SKM-1 (cell line): Measurements from ENCODE around the gene PERM1.
"Not testable (repeated sequence)": the region's sequence is repeated elsewhere in the genome, so short reads cannot be mapped to it uniquely, and the experiment has no call there.

ENCODE experiments used
- DNase-seq: peaks from one replicate; lab custom pipeline; 2025; ENCODE audit not compliant: unreplicated experiment; lab: John Stamatoyannopoulos, UW

PERM1 gene, protein sequence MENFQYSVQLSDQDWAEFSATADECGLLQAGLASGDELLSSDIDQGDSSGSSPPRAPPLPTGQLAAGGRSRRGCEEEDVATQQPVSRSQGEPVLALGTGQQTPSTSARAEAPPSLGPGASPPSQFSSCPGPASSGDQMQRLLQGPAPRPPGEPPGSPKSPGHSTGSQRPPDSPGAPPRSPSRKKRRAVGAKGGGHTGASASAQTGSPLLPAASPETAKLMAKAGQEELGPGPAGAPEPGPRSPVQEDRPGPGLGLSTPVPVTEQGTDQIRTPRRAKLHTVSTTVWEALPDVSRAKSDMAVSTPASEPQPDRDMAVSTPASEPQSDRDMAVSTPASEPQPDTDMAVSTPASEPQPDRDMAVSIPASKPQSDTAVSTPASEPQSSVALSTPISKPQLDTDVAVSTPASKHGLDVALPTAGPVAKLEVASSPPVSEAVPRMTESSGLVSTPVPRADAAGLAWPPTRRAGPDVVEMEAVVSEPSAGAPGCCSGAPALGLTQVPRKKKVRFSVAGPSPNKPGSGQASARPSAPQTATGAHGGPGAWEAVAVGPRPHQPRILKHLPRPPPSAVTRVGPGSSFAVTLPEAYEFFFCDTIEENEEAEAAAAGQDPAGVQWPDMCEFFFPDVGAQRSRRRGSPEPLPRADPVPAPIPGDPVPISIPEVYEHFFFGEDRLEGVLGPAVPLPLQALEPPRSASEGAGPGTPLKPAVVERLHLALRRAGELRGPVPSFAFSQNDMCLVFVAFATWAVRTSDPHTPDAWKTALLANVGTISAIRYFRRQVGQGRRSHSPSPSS

DNA sequence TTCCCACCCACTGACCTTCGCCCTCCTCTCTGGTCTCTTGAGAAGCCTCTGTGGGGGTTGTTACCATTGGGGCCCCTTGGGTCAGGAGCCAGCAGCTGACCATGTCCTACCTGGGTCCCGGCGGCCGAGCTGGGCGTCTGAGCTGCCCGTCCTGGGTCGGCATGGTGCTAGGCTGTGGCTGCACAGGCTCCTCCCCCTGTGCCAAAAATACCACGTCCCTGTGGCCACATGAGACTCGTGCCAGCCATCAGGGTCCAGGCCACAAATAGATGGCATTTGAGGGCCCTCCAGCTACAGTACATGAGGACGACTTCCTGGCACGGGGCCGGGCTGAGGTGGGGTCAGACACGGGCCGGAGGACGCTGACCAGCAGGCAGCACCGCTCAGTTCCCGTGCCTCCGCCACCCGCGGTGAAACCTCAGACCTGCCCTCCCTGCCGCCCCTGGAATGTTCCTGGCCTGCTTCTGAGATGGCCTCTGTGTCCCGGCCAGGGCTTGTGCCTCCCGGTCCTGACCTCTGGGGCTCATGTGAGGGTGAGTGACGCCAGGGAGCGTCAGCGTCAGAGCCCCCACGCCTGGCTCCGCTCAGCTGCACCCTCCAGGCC is at the start of gene PERM1:
PERM1 (minus strand) TSS at position 139 of the 604 bp plus-strand sequence. CDS start 1,064 bp downstream, outside the sequence.
- no peak for DNase-seq

DNA sequence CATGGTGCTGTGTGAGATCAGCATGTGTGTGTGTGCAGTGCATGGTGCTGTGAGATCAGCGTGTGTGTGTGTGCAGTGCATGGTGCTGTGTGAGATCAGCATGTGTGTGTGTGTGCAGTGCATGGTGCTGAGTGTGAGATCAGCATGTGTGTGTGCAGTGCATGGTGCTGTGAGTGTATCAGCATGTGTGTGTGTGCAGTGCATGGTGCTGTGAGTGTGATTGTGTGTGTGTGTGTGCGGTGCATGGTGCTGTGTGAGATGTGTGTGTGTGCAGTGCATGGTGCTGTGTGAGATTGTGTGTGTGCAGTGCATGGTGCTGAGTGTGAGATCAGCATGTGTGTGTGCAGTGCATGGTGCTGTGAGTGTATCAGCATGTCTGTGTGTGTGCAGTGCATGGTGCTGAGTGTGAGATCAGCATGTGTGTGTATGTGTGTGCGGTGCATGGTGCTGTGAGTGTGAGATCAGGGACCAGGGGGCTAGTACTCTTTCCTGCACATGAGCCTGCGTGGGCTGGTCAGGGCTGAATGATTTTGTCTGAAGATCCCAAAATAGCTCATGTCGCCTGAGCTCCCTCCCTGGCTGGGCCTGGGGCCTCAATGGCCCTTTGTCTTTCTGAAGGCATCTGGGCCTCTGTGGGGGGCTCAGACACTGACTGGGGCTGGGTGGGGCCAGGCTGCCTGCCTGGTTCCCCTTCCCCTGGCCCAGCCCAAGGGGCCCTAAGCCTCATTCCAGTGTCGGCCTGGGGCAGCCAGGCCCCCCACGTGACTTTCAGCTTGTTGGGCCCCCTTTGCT is 49.2 kb upstream of the PERM1 start:
- not testable (repeated sequence) for DNase-seq

DNA sequence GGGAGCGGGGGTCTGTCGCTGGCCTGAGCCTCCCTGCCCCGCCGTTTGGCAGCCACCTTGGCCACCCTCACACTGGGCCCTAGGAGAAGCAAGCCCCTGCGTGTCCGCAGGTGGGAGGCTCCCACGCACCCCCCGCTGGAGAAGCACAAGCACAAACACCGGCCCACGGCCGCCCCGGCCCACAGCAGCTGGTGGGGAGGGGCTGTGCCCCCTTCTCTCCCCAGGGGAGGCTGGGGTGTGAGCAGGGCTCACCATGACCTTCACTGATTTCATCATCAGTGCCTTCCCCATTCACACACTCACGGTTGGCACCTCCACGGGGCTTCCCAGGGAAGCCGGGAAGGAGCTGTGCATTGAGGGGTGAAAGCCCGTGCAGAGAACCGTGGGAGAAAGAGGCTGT is 45.9 kb upstream of the PERM1 start:
- no peak for DNase-seq

DNA sequence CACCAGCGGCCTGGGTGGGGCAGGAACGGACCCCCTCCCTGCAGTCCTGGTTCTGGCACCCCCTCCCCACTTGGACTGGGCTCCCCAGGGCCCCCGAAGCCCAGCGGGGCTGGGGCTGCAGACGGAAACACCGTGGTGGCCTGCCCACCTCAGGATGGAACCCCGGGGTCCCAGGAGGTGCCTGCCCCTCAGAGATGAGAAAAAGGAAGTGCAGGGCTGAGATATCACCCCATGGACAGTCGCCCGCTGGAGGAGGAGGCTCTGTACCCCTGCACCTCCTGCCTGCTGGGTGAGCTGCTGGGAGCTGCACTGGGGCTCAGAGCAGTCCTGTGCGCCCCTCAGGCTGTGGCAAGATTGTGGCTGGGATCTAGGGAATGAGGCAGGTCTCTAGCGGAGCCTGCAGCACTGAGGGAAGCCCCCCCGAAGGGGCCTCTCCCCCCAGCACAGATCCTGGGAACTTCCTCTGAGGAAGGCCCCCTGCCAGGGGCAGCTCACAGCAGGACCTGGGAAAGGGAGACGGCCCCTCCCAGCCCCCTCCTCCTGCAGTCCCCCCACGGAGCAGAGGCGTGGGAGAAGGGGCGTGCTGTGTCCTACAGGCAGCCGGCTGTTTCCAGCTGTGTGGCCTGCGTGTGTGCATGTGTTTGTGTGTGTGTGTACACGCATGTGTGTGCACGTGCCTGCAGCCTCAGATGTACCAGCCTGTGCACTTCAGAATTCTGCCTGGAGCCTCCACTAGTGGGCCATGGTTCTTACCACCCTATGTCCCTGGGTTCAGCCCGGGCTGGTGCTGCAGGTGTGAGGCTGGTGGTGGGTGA is 44.9 kb upstream of the PERM1 start:
- DNase-seq, result no peak

DNA sequence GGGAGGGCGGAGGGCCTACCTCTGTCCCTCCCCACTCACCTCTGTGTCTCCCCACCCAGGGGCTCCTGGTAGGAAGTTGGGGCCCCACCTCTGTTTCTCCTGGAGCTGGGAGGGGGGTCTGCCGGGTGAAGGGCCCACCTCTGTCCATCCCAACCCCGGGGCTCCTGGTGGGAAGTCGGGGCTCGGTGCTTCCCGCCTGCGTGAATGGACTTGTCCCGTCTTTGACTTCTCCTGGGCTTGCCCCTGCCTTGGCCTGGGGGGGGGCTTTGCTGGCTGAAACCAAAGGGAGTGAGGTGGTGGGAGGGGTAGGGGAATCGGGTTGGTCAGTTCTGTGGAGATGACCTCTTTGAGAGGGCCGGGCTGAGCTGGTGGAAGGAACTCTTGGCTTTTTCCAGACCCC is 43.8 kb upstream of the PERM1 start:
- DNase-seq, result no peak

DNA sequence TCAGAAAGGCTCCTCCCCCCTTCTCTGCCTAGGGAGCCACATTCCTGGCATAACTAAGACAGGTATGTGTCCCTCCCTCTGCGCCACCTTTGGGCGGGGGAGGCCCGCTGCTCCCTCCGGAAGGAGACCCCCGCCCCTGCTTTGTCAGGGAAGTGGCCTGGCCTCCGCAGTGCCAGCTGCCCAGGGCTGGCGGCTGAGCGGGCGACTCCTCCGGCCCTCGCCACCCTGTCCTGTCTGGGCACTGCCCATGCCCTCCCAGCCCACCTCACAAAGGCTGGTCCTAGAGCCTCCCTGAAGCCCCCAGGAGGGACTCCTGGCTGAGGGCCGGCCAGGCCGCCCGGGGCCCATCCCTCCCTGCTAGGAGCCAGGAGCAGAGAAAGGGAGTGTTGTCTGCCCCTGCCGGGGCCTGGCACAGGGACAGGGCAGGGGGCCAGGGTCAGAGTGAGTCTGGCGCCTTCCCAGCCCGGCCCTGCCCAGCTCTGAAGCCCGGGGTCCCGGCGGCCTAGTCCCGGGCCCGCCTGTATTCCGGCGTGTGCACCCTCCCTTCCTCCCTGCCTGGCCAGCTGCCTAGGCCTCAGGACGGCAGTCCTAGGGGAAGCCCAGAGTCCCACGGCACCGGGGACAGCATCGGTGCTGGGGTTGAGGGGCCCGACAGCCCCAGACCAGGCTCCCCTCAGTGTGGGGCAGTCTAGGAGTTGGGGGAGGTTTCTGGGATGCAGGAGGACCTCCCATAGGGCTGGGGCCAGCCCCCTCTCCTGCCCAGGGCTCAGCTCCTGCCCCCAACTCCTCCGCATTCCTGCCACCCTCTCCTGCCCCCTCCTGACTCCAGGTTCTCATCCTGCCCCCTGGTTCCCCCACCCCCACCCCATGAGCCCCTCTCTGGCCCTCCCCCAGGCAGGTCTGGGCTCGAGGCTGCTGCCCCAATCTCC is 43.1 kb upstream of the PERM1 start:
- DNase-seq, result no peak

DNA sequence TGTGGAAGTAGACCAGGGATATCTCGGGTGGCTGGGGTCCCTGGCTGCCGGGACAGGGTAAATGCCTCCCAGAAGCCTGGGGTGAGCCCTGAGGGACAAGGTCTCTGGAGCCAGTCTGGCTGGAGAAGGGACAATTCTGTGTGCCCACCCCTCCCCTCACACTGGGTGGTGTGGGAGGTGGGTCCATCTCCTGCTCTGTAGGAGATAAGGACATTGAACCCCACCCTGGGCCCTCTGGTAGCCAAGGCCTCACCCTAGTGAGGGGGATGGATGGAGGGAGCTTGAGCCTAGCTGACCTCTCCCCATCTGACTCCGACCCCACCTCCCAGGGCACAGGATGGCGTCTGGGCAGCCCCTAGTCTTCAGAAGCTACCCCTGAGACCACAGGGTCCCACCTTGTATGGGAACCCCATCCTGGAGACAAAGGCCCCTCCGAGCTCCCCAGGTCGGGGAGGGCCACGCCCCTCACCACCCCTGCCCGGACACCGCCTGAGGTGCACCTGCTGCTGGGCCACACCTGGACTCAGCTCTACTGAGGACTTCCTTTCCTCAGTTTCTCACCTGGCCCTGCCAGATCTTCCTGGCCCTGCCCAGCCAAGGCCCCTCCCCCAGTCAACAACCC is 42.4 kb upstream of the PERM1 start:
- DNase-seq, result no peak

DNA sequence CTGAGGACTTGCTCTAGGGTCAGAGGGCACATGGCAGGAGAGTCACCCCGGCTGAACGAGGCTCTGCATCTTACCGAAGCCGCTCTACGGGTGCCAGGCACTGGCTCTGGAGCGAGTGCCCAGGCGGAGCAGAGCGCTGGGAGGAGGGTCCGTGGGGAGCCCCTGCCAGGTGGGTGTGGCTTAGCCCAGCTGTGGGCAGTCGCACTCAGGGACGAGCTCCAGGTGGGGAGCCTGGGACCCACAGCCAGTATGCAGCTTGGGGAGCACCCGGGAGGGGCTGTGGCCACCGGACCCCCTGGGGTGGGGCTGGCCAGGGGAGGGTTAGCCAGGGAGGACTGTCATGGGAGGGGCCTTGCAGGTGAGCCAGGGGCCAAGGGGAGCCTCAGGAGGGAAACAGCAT is 41.8 kb upstream of the PERM1 start:
- DNase-seq, result no peak

DNA sequence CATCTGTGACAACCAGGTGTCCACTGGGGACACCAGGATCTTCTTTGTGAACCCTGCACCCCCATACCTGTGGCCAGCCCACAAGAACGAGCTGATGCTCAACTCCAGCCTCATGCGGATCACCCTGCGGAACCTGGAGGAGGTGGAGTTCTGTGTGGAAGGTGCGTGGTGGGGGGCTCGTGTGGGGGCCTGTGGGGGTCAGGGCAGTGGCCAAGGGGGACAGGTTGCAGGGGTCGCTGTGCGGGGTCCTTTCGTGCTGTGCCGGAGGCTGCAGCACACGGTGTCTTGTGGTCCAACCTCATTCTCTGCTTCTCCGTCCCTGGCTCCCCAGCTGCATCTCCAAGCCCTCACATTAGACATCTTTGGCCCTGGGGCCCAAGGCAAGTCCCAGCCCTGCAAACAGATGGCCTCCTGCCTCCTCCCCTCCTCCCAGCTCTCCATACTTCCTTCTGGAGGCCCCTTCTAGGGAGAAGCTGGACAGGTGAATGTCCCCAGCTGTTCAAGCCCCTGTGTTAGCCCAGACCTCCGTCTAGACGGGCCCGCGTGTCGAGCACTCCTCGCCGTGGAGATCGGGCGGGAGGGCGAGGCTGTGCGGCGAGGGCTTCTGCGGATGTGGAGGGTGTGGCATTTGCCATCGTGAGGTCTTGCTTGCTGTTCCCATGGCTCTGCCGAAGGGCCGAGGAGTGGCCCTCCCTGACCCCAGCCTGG is 40.6 kb upstream of the PERM1 start:
- no peak for DNase-seq

DNA sequence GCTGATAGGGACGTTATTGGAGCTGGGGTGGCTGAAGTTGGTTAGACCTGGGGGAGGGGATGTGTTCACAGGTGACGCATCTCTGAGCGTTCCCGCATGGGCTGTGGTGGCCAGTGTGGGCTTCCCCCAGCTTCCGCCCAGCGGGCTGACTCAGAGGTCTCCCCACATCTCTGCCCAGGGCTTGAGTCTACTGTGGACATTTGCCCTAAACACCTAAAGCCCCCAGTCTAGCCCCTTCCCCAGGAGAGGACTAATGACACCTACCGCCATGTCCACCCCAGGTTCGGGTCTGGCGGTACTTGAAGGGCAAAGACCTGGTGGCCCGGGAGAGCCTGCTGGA is 40.0 kb upstream of the PERM1 start:
- DNase-seq, result no peak

DNA sequence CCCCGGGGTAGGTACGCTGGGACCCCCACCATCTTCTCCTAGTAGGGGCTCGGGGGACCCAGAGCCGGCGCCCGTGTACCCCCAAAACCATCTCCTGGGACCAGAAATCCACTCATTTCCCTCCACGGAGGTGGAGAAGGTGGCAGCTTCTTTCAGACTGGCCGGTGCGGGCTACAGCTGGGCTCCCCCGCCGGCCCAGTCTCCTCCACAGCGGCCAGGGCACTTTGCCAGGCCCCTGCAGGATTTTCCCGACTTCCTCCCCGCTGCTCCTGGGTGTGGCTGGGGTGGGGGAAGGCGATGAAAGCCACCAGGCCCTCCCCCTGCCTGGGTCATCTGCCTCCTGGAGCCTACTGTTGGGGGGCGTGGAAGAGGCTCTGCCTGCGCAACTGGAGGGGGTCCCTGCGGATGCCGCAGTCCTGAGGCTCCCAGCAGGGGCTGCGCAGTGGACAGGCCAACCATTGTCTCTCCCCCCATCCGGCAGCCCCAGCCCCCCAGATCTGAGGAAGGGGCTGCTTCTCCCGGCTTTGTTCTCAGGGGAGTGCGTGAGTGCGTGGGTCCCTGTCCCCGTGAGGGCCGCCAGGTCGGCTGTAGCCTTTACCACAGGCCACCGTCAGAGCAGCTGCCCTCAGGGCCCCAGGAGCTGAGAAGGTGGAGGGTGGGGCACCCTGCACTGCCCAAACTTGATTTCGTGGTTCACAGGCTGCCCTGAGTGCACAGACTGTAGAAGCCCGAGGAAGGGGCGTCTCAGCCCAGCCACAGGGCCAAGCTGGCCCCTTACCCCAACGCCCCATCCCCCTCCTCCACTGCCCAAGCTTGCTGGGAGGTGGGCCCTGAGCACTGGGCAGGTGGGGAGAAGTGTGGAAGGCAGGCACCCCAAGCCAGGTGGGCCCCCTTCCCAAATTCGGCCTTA is 39.4 kb upstream of the PERM1 start:
- no peak for DNase-seq

DNA sequence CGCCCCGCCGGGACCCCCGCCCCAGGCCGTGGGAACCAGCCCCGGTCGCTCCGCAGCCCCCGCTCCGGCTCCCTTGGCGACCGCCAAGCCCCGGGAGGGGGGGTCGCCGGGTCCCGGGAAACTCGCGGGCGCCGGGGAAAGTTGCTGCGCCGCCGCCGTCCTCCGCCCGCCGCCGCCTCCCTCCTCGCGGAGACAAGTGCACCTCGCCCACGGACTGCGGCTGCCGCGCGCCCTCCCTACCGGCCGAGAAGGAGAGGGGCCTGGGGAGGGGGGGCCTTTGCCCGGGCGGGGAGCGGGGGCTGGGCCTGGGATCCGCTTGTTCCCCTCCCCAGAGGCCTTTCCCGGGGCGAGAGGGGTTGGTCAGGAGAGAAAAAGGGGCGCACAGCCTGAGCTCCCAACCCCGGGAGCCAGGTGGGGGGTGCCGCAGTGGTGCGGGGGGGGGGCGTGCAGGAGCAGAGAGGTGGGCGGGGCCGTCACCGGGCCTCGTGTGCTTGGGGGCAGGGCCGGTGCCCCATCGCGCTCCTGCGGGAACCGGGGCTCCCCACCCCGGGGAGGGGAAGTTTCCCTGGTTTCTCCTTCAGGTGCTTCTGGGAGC is 38.6 kb upstream of the PERM1 start:
- no peak for DNase-seq

DNA sequence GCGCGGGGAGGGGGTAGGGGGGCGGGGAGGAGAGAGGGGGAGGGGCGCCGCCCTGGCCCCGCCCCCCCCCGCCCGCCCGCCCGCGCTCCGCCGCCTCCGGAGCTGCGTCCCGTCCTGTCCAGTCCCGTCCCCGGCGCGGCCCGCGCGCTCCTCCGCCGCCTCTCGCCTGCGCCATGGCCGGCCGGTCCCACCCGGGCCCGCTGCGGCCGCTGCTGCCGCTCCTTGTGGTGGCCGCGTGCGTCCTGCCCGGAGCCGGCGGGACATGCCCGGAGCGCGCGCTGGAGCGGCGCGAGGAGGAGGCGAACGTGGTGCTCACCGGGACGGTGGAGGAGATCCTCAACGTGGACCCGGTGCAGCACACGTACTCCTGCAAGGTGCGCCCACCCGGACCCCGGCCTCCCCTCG is 38.1 kb upstream of the PERM1 start, which contains the start of gene AGRN:
AGRN (plus strand) TSS at position 121 of the 405 bp plus-strand sequence; CDS start at position 174, 53 bp downstream.
- no peak for DNase-seq

DNA sequence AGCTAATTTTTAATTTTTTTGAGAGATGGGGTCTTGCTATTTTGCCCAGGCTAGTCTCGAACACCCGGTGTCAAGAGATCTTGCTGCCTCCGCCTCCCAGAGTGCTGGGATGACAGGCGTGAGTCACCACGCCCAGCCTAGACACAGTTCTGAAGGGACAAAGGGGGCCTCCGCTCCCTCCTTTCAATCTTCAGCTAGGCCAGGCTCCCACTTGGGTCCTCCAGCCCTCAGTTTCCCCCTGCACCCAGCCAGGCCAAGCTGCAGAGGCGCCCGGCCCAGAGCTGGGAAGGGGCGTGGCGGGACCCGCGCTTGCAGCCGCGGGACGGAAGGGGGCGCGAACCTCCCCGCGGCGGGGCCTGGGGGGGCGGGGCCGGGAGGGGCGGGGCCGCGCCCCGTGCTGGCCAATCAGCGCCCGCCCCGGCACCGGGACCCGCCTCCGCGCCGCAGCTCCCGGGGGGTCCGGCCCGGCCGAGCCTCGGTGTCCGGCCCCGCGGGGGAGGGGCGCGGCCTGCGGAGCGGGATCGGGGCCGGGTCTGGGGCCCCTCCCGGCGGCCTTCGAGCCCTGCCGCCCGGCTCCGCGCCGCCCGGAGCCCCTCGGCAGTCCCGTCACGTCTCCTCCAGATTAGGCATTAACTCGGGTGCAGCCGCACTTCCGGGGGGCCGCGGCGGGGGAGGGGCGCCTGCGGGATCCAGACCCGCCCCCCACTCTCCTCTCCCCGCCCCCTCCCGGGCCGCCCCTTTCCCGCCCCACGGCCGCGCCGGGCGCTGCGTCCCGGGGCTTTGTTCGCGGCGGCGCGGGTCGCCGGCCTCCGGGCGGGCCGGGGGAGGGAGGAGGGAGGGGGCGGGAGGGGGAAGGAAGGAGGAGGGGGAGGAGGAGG is 37.5 kb upstream of the PERM1 start:
- peak; percentile 50 for DNase-seq

DNA sequence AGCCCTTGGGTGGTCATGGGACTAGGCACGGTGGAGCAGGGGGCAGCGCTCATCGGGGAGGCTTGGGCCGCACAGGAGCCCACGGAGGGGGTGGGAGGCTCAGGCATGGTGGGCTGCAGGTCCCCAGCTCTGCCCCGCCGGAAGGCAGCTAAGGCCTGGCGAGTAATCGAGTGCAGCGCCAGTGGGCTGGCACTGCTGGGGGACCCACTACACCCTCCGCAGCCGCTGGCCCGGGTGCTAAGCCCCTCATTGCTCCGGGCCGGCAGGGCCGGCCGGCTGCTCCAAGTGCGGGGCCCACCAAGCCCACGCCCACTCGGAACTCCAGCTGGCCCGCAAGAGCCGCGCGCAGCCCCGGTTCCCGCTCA is 36.4 kb upstream of the PERM1 start:
- not testable (repeated sequence) for DNase-seq
